HG03432 (cell line): ENCODE results near the gene KDM3A.
"Not testable (repeated sequence)": the region's sequence is repeated elsewhere in the genome, so short reads cannot be mapped to it uniquely, and the experiment has no call there.

Experiments used
- ATAC-seq: cut with Tn5 transposase; IDR thresholded peaks from one replicate; pipeline ENCODE4 v1.9.1; 2021; ENCODE audit warnings: mild to moderate bottlenecking, moderate library complexity; ENCODE audit not compliant: unreplicated experiment

The KDM3A gene

DNA sequence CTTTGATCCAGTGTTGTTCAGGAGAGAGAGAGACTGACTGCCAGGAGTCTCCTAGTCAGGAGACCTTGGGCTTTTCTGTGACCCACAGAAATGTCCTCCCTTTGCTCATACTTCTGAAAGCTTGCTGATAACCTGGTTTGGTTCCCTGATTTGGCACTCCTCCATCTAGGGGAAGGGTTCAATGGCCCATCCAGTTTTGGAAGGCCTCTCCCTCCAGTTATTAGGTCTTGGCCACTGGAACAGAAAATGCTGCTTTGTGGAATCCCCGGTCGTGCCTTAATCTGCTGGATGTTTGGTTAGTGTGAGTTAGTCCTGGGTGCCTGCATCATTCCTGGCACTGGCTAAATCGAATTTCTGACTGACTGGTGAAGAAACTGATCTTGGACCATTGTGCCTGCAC, 35.7 kb downstream of the KDM3A start:
- no peak for ATAC-seq

DNA sequence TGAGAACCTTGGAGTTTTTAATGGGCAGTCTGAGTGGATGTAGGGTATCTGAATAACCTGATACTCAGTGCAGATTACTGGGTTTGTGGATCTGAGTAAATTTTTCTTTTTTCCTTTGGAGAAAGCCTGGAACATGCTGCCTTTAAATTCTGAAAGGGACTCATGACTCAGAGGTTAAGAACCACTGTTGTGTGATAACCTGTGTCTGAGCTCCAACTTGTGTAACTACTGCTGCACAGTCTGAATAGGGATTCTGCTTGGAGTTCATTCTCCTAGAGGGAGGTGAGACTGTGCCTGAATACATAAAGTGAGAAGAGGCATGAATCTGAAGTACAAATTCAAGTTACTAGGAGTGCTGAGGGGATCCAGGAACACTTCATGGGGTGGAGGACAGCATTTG, 36.2 kb downstream of the KDM3A start:
- ATAC-seq: no peak

DNA sequence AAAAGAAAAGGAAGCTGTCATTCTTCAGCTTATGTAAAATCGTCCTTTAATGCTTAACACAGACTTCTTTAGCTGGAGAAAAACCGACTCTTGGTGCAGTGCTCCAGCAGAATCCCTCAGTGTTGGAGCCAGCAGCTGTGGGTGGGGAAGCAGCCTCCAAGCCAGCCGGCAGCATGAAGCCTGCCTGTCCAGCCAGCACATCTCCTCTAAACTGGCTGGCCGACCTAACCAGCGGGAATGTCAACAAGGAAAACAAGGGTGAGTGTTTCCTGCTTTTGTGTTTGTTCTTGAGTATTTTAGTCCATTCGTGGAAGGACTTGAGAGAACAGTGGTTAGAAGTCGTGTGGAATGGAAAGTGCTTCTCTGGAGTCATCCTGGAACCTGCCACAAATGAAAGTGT, 38.9 kb downstream of the KDM3A start:
- ATAC-seq: no peak

DNA sequence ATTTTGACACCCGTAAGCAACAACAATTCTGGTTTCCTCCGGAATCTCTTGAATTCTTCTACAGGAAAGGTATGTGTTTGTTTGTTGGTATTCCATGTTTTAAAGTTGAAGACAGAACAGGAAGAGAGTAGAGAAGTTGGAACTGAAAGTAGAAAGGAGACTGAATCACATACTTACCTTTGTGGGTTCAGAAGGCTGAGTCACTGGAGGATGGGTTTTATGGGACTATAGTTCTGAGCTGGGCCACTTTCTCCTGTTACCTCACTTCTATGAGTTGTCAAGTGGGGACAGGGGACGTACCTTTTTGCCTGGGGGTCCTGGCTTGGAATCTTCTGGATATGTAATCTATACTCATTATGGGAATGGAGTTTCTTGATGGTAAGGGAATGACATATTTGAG, 40.9 kb downstream of the KDM3A start:
- no peak for ATAC-seq

DNA sequence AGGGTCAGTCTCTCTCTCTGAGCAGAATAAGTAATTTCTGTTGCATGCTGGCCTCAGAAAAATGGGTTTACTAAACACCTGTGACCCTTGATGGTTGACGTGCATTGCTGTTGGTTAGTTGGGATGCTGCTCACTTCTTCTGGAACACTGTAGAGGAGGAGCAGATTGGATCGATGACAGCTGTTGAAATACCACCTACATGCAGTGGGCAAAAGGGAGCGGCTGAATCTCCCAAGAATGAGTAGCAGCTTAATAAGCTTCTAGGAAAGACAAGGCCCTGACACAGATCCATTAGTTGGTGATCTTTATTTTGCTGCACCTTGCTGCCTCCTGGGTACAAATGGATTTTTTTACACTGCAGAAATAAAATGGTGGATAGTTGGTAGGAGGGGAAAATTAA, 43.2 kb downstream of the KDM3A start:
- no peak for ATAC-seq

DNA sequence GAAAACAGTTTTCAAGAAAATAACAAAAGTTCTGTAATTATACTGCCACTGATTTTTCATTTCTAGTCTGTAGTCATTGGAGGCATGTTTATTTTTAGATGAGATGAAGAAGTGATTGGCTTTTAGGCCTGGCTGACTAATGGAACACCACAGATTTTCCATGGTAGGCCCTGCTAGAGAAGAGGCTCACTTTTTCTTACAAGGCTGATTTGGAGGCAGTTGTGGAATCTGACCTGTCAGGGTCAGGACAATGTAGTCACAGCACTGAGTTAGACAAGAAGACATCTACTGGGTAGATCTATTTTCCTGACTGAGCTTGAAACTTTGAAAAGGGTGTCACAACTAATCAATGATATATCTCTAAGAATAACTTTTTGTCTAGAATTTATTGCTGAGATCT, 43.9 kb downstream of the KDM3A start:
- ATAC-seq: no peak

DNA sequence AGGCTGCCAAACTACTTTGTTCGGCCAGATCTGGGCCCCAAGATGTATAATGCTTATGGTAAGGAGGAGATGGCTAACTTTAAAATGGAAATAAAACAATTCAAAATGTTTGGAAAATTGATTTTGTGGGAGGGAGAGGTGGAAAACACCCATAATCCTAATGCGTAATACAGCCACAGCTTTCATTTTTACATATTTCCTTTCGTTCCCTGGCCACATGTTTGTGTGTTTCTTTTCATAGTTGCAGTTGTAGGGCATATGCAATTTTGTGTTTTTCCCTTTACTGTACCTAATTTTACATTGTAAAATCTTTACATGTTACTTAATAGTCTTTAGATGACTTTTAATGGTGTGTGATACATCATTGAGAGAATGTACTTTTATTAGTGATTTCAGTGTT, 44.6 kb downstream of the KDM3A start:
- no peak for ATAC-seq

DNA sequence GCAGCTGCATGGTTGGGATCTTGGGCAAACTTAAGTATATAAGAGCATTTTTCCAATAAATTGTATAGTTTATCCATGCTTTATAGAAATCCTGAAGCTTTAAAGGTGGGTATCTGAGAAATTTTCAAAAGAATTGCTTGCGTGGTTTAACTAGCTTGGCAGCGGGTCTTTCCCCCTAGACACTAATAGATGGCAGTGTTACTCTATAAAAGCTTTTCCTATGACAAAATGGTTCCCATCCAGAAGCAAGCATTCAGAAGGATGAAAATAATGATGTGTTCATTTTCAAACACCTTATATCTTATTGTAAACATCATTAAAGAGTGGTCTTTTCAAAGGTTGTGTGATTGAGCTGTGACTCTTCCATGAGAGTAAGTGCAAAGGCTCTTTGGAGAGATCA, 45.9 kb downstream of the KDM3A start:
- no peak for ATAC-seq

DNA sequence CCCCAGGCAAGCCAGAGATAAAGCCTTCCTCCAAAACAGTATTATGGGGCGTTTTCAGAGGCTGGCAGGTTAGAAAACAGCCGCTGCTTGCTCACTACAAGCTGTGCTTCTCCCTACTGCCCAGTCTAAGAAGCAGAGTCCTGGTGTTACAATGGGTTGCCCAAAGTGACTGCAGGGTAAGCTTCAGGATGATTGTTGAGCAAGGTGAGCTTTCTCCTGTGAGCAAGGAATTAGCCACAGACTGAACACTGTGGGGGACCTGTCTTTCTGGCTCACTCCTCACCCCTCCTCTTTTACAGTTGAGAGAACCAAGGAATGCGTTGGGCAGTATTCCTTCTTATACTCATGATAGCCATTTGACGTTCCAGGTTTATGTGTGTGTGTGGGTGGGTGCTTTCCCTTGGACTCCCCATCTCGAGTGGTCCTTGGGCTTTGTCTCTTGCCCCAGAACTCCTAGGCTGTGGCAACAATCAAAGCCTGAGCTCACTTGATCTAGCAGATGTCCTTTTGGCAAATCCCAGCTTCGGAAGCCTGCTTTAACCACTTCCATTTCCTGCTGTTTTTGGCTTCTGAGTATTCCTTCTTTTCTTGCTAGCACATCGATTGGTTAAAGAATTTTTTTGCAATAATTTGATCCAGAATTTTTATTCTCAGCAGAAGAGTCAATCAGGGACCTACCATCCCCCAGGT, 47.5 kb downstream of the KDM3A start:
- no peak for ATAC-seq

DNA sequence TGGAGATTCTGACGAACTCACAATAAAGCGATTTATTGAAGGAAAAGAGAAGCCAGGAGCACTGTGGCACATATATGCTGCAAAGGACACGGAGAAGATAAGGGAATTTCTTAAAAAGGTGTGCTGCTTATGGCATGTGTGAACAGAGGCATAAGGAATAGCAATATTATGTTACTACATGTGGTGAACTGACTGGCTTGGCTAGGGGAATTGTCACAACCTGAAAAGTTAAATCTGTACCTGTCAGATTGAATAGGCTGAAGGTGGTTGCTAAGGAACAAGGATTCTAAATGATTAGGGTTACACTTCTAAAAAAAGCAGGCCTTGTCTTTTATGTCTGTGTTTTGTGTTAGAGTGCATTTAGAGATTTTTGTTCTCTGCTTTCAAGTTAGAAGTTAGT, 48.4 kb downstream of the KDM3A start:
- no peak for ATAC-seq

DNA sequence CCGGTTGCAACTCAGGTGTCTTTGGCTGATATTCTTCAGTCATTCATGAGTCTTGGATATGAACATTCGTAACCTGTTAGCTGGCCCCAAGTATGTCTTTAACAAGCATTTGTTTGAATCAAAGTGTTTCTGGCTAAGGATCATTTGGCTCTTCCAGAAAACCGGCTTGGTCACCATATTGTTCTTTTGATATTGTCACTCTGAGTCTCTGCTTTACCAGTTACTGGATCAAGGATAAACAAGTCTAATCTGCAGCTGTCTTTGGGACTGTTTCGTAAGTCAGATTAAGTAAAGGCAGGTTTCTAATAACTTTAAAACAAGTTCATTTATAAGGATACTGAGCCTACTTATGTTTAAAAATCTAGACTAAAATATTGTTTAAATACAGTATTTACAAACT, 49.1 kb downstream of the KDM3A start:
- ATAC-seq: no peak

DNA sequence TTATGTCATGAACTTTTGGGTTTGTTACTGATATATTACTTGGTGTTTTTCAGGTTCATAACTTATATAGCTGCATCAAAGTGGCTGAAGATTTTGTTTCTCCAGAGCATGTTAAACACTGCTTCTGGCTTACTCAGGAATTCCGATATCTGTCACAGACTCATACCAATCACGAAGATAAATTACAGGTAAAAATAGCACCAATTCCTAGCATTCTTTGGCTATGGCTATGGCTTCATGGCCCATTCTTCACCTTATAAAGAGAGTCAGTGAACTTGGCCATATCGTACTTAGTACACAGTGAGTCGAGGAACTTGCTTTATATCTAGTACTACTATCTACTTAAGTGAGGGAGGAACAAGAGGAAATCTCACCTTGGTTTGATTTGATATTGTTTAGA, 49.9 kb downstream of the KDM3A start:
- no peak for ATAC-seq

DNA sequence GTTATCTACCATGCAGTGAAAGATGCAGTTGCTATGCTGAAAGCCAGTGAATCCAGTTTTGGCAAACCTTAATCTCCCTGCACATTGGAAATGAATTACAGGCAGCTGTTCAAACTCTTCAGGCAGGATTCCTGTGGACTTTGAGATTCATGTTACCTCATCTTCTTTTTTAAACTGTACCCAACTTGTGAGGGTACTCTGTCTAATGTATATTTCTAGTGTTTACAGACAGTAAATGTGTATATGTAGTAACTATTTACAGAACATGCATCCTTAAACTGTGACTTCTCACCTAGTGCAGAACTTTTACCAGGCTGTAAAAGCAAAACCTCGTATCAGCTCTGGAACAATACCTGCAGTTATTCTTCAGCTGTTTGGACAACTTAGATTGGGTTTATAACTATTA, 50.9 kb downstream of the KDM3A start:
- ATAC-seq: no peak

DNA sequence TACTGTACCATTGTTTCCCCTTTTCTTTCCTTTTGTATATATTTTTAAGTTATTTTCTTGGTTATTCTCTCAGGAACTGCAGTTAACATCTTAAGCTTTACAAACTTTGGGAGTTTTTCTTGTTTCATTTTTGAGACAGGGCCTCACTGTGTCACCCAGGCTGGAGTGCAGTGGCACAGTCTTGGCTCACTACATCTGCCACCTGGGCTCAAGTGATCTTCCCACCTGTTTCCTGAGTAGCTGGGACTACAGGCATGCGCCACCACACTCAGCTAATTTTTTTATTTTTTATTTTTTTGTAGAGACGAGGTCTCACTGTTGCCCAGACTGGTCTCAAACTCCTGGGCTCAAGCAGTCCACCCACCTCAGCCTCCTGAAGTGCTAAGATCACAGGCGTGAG, 55.2 kb downstream of the KDM3A start:
- ATAC-seq: not testable (repeated sequence)

DNA sequence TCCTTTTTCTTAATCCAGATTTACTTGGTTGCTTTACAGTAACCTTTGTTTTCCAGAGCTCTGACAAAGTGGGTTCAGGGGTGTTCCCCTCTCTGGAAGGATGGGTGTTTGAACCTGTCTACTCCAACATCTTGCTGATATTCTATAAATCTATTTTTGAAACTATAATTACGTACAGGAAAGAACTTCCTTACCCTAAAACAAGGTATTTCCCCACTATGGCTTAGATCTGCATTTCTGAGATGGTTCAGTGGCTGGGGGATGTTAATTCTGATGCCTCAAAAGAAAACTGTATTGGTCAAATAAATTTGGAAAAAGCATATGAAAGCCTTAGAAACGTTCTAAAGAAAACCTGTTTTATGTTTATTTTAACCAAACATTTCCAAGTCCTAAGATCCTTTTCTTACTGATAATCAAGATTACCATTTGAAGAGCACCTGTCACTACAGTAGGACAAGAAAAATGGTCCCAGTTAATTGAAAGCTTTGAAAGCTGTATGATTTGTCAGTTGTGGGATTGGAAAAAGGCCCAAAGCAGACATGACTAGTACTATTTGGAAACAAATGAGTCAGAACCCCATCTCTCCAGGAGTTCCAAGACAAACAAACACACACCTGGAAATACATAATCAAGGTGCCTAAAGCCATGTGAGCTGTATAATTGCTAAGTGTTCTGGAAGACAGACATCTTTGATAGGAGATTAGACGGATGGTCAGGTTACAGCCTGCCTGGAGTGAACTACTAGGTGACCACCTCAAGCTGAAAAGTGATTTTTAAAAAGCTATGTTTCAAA, 57.5 kb downstream of the KDM3A start:
- no peak for ATAC-seq

DNA sequence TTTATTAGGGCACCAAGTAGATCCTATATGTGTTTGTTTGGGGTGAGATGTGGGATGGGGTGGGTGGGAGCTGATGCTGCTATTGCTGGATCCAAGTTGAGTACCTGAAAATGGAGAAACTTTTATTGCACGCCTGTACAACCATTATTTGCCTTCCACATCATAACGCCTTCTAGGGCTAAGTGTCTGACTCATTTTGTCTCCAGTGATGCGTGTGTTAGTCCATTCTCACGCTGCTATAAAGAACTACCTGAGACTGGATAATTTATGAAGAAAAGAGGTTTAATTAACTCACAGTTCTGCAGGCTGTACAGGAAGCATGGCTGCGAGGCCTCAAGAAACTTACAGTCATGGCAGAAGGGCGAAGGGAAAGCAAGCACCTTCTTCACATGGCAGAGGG, 58.2 kb downstream of the KDM3A start:
- no peak for ATAC-seq

DNA sequence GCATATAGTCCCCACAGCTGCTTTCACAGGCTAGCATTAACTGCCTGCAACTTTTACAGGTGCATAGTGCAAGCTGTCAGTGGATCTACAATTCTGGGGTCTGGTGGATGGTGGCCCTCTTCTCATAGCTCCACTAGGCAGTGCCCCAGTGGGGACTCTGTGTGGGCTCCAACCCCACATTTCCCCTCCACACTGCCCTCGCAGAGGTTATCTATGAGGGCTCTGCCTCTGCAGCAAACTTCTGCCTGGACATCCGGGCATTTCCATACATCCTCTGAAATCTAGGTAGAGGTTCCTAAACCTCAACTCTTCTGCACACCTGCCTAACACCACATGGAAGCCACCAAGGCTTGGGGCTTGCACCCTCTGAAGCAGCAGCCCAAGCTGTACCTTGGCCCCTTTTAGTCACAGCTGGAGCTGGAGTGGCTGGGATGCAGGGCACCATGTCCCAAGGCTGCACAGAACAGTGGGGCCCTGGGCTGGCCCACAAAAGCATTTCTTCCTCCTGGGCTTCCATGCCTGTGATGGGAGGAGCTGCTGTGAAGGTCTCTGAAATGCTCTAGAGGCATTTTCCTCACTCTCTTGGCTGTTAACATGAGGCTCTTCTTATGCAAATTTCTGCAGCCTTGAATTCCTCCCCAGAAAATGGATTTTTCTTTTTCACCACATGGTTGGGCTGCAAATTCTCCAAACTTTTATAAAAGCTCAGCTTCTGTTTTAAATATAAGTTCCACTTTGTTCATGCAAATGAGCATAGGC, 59.3 kb downstream of the KDM3A start:
- no peak for ATAC-seq

DNA sequence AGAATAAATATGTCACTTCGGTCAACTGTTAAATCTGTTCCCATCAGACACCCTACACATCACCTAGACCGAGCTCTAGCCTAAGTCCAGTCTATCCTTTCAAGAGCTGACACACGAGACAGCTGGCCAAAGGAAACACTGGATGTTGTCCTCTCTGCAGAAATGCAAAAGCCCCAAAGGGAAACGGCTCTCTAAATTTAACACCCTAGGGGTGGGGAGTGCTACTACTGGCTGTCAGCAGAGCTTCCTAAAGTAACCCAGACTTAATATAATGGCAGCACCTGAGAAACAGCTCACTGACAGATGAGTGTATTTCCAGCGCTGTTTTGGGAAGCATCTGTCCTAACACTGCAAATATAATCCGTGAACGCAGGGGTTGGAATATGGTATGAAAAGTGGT, 66.4 kb downstream of the KDM3A start:
- no peak for ATAC-seq

DNA sequence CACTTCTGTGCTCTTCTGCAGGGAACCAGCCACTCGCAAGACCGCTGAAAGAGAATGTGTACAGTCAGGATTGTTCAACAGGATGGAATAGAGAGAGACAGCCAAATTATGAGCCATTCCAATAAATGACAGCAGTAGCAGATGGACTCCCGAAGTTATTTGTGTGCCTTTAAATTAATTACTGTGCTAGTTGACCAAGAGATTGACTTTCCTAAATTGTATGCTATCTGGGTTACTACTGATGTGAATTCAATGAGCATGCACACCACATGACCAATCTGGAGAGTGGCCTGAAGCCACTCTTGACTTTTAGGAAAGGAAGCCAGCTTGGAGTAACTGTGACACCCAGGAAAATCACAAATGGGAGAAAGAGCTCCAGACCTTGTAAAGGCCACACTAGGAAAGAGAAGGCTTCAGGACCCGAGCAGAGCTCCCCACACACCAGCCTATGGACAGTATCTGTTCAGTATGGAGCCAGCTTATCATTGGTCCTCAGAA, 69.3 kb downstream of the KDM3A start:
- no peak for ATAC-seq

DNA sequence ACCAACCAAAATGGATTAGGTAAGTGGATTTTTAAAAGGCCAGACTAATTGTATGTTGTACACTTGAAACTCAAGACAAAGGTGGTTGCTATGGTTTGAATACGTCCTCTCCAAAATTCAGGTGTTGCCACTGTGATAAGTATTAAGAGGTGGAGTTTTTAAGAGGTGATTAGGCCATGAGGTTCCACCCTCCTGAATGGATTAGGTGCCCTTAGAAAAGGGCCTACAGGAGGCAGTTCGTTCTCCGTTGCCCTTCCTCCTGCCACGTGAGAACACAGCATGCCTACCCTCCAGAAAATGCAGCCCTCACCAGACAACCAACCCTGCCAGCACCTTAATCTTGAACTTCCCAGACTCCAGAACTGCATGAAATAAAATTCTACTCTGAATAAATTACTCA, 70.9 kb downstream of the KDM3A start:
- no peak for ATAC-seq

DNA sequence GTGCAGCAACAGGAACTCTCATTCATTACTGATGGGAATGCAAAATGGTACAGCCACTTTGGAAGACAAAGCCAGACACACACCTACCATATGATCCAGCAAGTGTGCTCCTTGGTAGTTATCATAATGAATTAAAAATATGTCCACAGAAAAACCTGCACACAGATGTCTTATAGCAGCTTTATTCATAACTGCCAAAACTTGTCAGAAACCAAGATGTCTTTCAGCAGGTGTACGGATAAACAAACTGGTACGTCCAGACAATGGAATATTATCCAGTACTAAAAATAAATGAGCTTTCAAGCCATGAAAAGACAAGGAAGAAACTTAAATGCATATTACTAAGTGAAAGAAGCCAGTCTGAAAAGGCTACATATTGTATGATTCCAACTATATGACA, 71.7 kb downstream of the KDM3A start:
- no peak for ATAC-seq
